ENCODE measurements around the gene SLC44A2. TPM values are rescaled to one million over a fixed set of nuclear protein-coding genes. Genes with fewer than 3 reads are reported as not detected.

Gene SLC44A2
- total RNA-seq, 2 donors from 2014 or later = 106 to 240 TPM

DNA sequence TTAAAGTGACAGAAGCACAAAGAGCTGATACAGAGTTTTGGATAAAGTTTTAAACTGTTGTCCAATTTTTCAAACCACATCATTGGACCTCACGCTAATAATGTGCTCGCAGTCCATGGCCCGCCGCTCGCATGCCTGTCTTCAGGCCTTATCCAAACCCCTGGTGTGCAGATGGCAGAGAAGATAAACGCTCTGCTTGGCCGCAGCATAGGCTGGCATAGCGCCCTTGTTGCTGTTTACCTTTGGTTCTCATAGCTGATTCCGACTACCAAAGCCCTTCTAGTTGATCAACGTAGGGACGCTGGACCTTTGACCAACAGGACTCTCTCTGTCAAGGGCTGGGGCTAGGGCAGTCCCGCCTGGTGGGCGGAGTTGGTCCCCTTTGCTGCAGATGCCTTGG is 52.4 kb downstream of the SLC44A2 start:
- Mint-ChIP-seq H3K27ac (no peak overlapping the region), H3K4me3 (no peak overlapping the region), H3K36me3 (ENCODE audit: low read depth) (peaks cover 89% of the 10 kb centered on the region), H3K27me3 (ENCODE audit: insufficient read depth) (no peaks in the 10 kb centered on the region), H3K9me3 (no peaks in the 10 kb centered on the region), H3K4me1 (no peaks in the 10 kb centered on the region)
- no peak for TF ChIP-seq CTCF (conservative IDR thresholded peaks at IDR 0.05)
- no peak for DNase-seq
- Histone ChIP-seq H3K4me3 (ENCODE audit: low read length) (no peak overlapping the region), H3K36me3 (ENCODE audit: control insufficient read depth, insufficient read depth, low read length) (peaks cover 94% of the 10 kb centered on the region), H3K9ac (ENCODE audit: extremely low read depth, low read length, poor library complexity, severe bottlenecking) (no peak overlapping the region), H3K4me1 (ENCODE audit: control insufficient read depth, insufficient read depth, low read length) (no peaks in the 10 kb centered on the region), H3K27me3 (ENCODE audit: control insufficient read depth, insufficient read depth, low read length, poor library complexity, severe bottlenecking) (no peaks in the 10 kb centered on the region), H3K27ac (ENCODE audit: low read depth, low read length) (no peak overlapping the region), H3K9me3 (ENCODE audit: control insufficient read depth, low read length) (no peaks in the 10 kb centered on the region)
- WGBS, 2 experiments (ENCODE audit: insufficient coverage in 1 of 2, insufficient read length in 1 of 2) = 92 to 94% methylated on average over 11 to 13 of the region's 13 CpGs

DNA sequence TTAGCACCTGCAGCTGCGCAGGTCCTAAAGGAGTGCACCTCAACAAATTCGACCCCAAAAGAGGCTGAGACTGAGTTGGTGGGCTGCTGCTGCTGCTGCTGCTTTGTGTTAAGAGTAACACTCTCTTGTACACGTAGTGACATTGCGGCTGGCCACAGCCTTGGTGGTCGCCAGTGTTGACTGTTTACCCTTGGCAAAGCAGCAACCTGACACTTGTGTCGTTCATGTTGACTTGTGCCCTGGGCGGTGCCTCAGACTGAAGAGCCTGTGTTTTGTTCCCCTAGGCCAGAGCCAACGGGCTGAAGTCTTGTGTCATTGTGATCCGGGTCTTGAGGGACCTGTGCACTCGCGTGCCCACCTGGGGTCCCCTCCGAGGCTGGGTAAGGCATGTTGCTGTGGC is 53.5 kb downstream of the SLC44A2 start:
- Histone ChIP-seq H3K4me3 (ENCODE audit: low read length) (no peak overlapping the region), H3K9ac (ENCODE audit: extremely low read depth, low read length, poor library complexity, severe bottlenecking) (no peak overlapping the region), H3K36me3 (ENCODE audit: control insufficient read depth, insufficient read depth, low read length) (peaks cover 94% of the 10 kb centered on the region), H3K27me3 (ENCODE audit: control insufficient read depth, insufficient read depth, low read length, poor library complexity, severe bottlenecking) (no peaks in the 10 kb centered on the region), H3K27ac (ENCODE audit: low read depth, low read length) (no peak overlapping the region), H3K4me1 (ENCODE audit: control insufficient read depth, insufficient read depth, low read length) (no peaks in the 10 kb centered on the region), H3K9me3 (ENCODE audit: control insufficient read depth, low read length) (no peaks in the 10 kb centered on the region)
- DNase-seq = no peak
- no peak for TF ChIP-seq CTCF (conservative IDR thresholded peaks at IDR 0.05)
- peaks cover 87% of the 10 kb centered on the region for H3K36me3 Mint-ChIP-seq (ENCODE audit: low read depth)
- H3K4me3 Mint-ChIP-seq = no peak overlapping the region
- H3K27ac Mint-ChIP-seq = no peak overlapping the region
- no peaks in the 10 kb centered on the region for H3K27me3 Mint-ChIP-seq (ENCODE audit: insufficient read depth)
- H3K4me1 Mint-ChIP-seq = no peaks in the 10 kb centered on the region
- H3K9me3 Mint-ChIP-seq = no peaks in the 10 kb centered on the region
- WGBS, 2 experiments (ENCODE audit: insufficient coverage in 1 of 2, insufficient read length in 1 of 2) = 95 to 96% methylated on average over 9 to 12 of the region's 12 CpGs

- no peaks in the 10 kb centered on the region for H3K4me1 ChIP-seq (ENCODE audit: control insufficient read depth, insufficient read depth, low read length)
- H3K27me3 Mint-ChIP-seq (ENCODE audit: insufficient read depth) = no peaks in the 10 kb centered on the region
- no peaks in the 10 kb centered on the region for H3K27me3 ChIP-seq (ENCODE audit: control insufficient read depth, insufficient read depth, low read length, poor library complexity, severe bottlenecking)
- TF ChIP-seq CTCF (conservative IDR thresholded peaks at IDR 0.05) = no peak
- H3K4me1 Mint-ChIP-seq = no peaks in the 10 kb centered on the region
- H3K36me3 ChIP-seq (ENCODE audit: control insufficient read depth, insufficient read depth, low read length) = peaks cover 94% of the 10 kb centered on the region
- H3K27ac ChIP-seq (ENCODE audit: low read depth, low read length) = no peak overlapping the region
- H3K36me3 Mint-ChIP-seq (ENCODE audit: low read depth) = peaks cover 85% of the 10 kb centered on the region
- 96 to 99% methylated on average over 9 to 18 of the region's 18 CpGs for WGBS, 2 experiments (ENCODE audit: insufficient coverage in 1 of 2, insufficient read length in 1 of 2)
- H3K27ac Mint-ChIP-seq = no peak overlapping the region
- H3K9ac ChIP-seq (ENCODE audit: extremely low read depth, low read length, poor library complexity, severe bottlenecking) = no peak overlapping the region
- no peak for DNase-seq
- H3K9me3 Mint-ChIP-seq = no peaks in the 10 kb centered on the region
- H3K4me3 ChIP-seq (ENCODE audit: low read length) = no peak overlapping the region
- H3K9me3 ChIP-seq (ENCODE audit: control insufficient read depth, low read length) = no peaks in the 10 kb centered on the region
- H3K4me3 Mint-ChIP-seq = no peak overlapping the region
These were observed 54.4 kb downstream of the SLC44A2 start for GRCh38 chr19:10679743-10680142.
